ENCODE data around the gene EZR.
A peak's percentile ranks its signal among the peaks of the same experiment; 100 is the strongest.

EZR gene

GRCh38 chr6:158751921-158752320, 67.2 kb downstream of the EZR start:
- DNase-seq (ENCODE audit: low read depth, low spot score) = no peak
- no peak overlapping the region for H3K27ac ChIP-seq

GRCh38 chr6:158751224-158751623, 67.9 kb downstream of the EZR start:
- no peak for DNase-seq (ENCODE audit: low read depth, low spot score)
- H3K27ac ChIP-seq = no peak overlapping the region

GRCh38 chr6:158744986-158745430, 74.2 kb downstream of the EZR start:
- H3K27ac ChIP-seq = no peak overlapping the region
- no peak for DNase-seq (ENCODE audit: low read depth, low spot score)

GRCh38 chr6:158743033-158743651, 76.0 kb downstream of the EZR start:
- peak overlapping the region; percentile 62 for H3K27ac ChIP-seq
- no peak for DNase-seq (ENCODE audit: low read depth, low spot score)

- H3K27ac ChIP-seq = no peak overlapping the region
- no peak for DNase-seq (ENCODE audit: low read depth, low spot score)
These were observed 79.5 kb downstream of the EZR start for GRCh38 chr6:158739673-158740072.

- peak overlapping the region; percentile 76 for H3K27ac ChIP-seq
- DNase-seq (ENCODE audit: low read depth, low spot score) = peak; percentile 84
These were observed 81.2 kb downstream of the EZR start for GRCh38 chr6:158737710-158738615.

GRCh38 chr6:158737082-158737709, 82.0 kb downstream of the EZR start:
- peak overlapping the region; percentile 76 for H3K27ac ChIP-seq
- DNase-seq (ENCODE audit: low read depth, low spot score) = no peak

- no peak overlapping the region for H3K27ac ChIP-seq
- DNase-seq (ENCODE audit: low read depth, low spot score) = no peak
These were observed 84.2 kb downstream of the EZR start for GRCh38 chr6:158735009-158735408.

- H3K27ac ChIP-seq = no peak overlapping the region
- DNase-seq (ENCODE audit: low read depth, low spot score) = no peak
These were observed 88.6 kb downstream of the EZR start for GRCh38 chr6:158730541-158730907.

GRCh38 chr6:158729906-158730540, 89.1 kb downstream of the EZR start:
- no peak overlapping the region for H3K27ac ChIP-seq
- no peak for DNase-seq (ENCODE audit: low read depth, low spot score)

- DNase-seq (ENCODE audit: low read depth, low spot score) = no peak
- no peak overlapping the region for H3K27ac ChIP-seq
These were observed 93.5 kb downstream of the EZR start for GRCh38 chr6:158725704-158726103.

- H3K27ac ChIP-seq = no peak overlapping the region
- DNase-seq (ENCODE audit: low read depth, low spot score) = no peak
These were observed 96.9 kb downstream of the EZR start for GRCh38 chr6:158722176-158722729.

GRCh38 chr6:158718461-158719046, 100.6 kb downstream of the EZR start:
- DNase-seq (ENCODE audit: low read depth, low spot score) = no peak

GRCh38 chr6:158717341-158718330, 101.5 kb downstream of the EZR start:
- no peak overlapping the region for H3K27ac ChIP-seq
- no peak for DNase-seq (ENCODE audit: low read depth, low spot score)

More at GRCh38 chr6:158718461-158719046, 100.6 kb downstream of the EZR start:
- no peak overlapping the region for H3K27ac ChIP-seq
